H9 (cell line): ENCODE measurements around the gene PREX1. TPM values are rescaled to one million over a fixed set of nuclear protein-coding genes. Genes with fewer than 3 reads are reported as not detected.

Source experiments
- DNase-seq: peaks from one replicate; pipeline ENCODE4 v3.0.0-alpha.2; 2017
- H2AFZ ChIP-seq: one replicate; pipeline ENCODE4 v1.6.1; 2013; ENCODE audit warnings: mild to moderate bottlenecking, low read length, control low read depth, moderate library complexity
- H2AK5ac ChIP-seq: 2 replicates; pipeline ENCODE4 v1.6.1; 2013; ENCODE audit warnings: low read length, control low read depth, mixed read lengths; ENCODE audit not compliant: insufficient read length
- H2BK120ac ChIP-seq: one replicate; pipeline ENCODE4 v1.6.1; 2013; ENCODE audit warnings: low read depth, mild to moderate bottlenecking, low read length, control low read depth, inconsistent platforms; ENCODE audit not compliant: poor library complexity, severe bottlenecking
- H2BK12ac ChIP-seq: 2 replicates; pipeline ENCODE4 v1.6.1; 2013; ENCODE audit warnings: low read length, control low read depth, mixed read lengths, low read depth; ENCODE audit not compliant: insufficient read length
- H2BK15ac ChIP-seq: 2 replicates; pipeline ENCODE4 v1.6.1; 2013; ENCODE audit warnings: low read depth, low read length, control low read depth
- H2BK20ac ChIP-seq: one replicate; pipeline ENCODE4 v1.6.1; 2013; ENCODE audit warnings: low read depth, mild to moderate bottlenecking, low read length, control low read depth, inconsistent platforms; ENCODE audit not compliant: poor library complexity, severe bottlenecking
- H2BK5ac ChIP-seq: 2 replicates; pipeline ENCODE4 v1.6.1; 2013; ENCODE audit warnings: low read length, control low read depth, mixed read lengths; ENCODE audit not compliant: insufficient read length
- H3K14ac ChIP-seq: 2 replicates; pipeline ENCODE4 v1.6.1; 2013; ENCODE audit warnings: low read length, control low read depth; ENCODE audit not compliant: insufficient read depth
- H3K18ac ChIP-seq: 2 replicates; pipeline ENCODE4 v1.6.1; 2013; ENCODE audit warnings: low read depth, mild to moderate bottlenecking, mixed read lengths, low read length, control low read depth; ENCODE audit not compliant: insufficient read length
- H3K23ac ChIP-seq: 2 replicates; pipeline ENCODE4 v1.6.1; 2013; ENCODE audit warnings: low read length, control low read depth, mixed read lengths, low read depth; ENCODE audit not compliant: insufficient read length
- H3K23me2 ChIP-seq: 2 replicates; pipeline ENCODE4 v1.6.1; 2013; ENCODE audit warnings: low read depth, mild to moderate bottlenecking, mixed read lengths, low read length, control low read depth; ENCODE audit not compliant: insufficient read length, poor library complexity, severe bottlenecking
- H3K27ac ChIP-seq: 2 replicates; pipeline ENCODE4 v1.5.1; 2013; ENCODE audit warnings: low read length, control low read depth, mixed read lengths, low read depth; ENCODE audit not compliant: insufficient read length
- H3K27me3 ChIP-seq: 2 replicates; pipeline ENCODE4 v1.6.1; 2013; ENCODE audit warnings: low read length, control low read depth, inconsistent platforms; ENCODE audit not compliant: insufficient read depth
- H3K4ac ChIP-seq: 2 replicates; pipeline ENCODE4 v1.6.1; 2013; ENCODE audit warnings: low read depth, mild to moderate bottlenecking, control low read depth, inconsistent platforms, low read length, moderate library complexity
- H3K4me1 ChIP-seq: 2 replicates; pipeline ENCODE4 v1.6.1; 2013; ENCODE audit warnings: low read length, control low read depth, inconsistent platforms; ENCODE audit not compliant: insufficient read depth
- H3K4me2 ChIP-seq: 2 replicates; pipeline ENCODE4 v1.6.1; 2013; ENCODE audit warnings: low read length, control low read depth, mixed read lengths; ENCODE audit not compliant: insufficient read length, insufficient read depth
- H3K56ac ChIP-seq: 2 replicates; pipeline ENCODE4 v1.6.1; 2013; ENCODE audit warnings: low read depth, mild to moderate bottlenecking, mixed read lengths, low read length, control low read depth; ENCODE audit not compliant: insufficient read length
- H3K79me1 ChIP-seq: 2 replicates; pipeline ENCODE4 v1.6.1; 2013; ENCODE audit warnings: low read depth, mild to moderate bottlenecking, moderate library complexity, low read length, control low read depth, inconsistent platforms; ENCODE audit not compliant: insufficient read depth, poor library complexity, severe bottlenecking
- H3K79me2 ChIP-seq: 2 replicates; pipeline ENCODE4 v1.6.1; 2013; ENCODE audit warnings: low read length, control low read depth, inconsistent platforms; ENCODE audit not compliant: insufficient read depth
- H3K9ac ChIP-seq: 2 replicates; pipeline ENCODE4 v1.6.1; 2013; ENCODE audit warnings: low read length, control low read depth, mixed read lengths; ENCODE audit not compliant: insufficient read length; ENCODE audit errors: extremely low read depth
- H3K9me3 ChIP-seq: one replicate; pipeline ENCODE4 v1.6.1; 2013; ENCODE audit warnings: low read depth, low read length, inconsistent platforms; ENCODE audit not compliant: control insufficient read depth
- H3T11ph ChIP-seq: one replicate; pipeline ENCODE4 v1.6.1; 2013; ENCODE audit warnings: mild to moderate bottlenecking, low read length, control low read depth, inconsistent platforms
- H4K20me1 ChIP-seq: one replicate; pipeline ENCODE4 v1.6.1; 2013; ENCODE audit not compliant: control insufficient read depth, insufficient read length, insufficient read depth
- H4K5ac ChIP-seq: 2 replicates; pipeline ENCODE4 v1.6.1; 2013; ENCODE audit warnings: low read depth, mild to moderate bottlenecking, mixed read lengths, low read length, control low read depth; ENCODE audit not compliant: insufficient read length
- H4K8ac ChIP-seq: replicated peaks from 2 replicates; pipeline ENCODE4 v1.6.1; 2013; ENCODE audit warnings: low read length, control low read depth, mixed read lengths, low read depth; ENCODE audit not compliant: insufficient read length
- H4K91ac ChIP-seq: 2 replicates; pipeline ENCODE4 v1.6.1; 2013; ENCODE audit warnings: low read depth, mild to moderate bottlenecking, moderate library complexity, mixed read lengths, low read length, control low read depth; ENCODE audit not compliant: insufficient read length
- H3K27ac Mint-ChIP-seq, 3 experiments: 2 replicates in 2 of 3; 3 replicates in 1 of 3; pipeline ENCODE4 v1.8.0; 2020 to 2021; ENCODE audit warnings: mixed read lengths in 3 of 3, mild to moderate bottlenecking in 1 of 3, moderate library complexity in 1 of 3
- H3K27me3 Mint-ChIP-seq: 2 replicates; pipeline ENCODE4 v1.8.0; 2021; ENCODE audit warnings: low read depth, mild to moderate bottlenecking, moderate library complexity, mixed read lengths
- H3K36me3 Mint-ChIP-seq, 3 experiments: 2 replicates in 2 of 3; 3 replicates in 1 of 3; pipeline ENCODE4 v1.8.0; 2020 to 2021; ENCODE audit warnings: low read depth in 3 of 3, mixed read lengths in 3 of 3; ENCODE audit not compliant: insufficient read depth in 1 of 3
- H3K4me1 Mint-ChIP-seq, 2 experiments: 2 replicates each; pipeline ENCODE4 v1.8.0; 2020; ENCODE audit warnings: mixed read lengths in 2 of 2
- H3K4me3 Mint-ChIP-seq, 2 experiments: 2 replicates in 1 of 2; 3 replicates in 1 of 2; pipeline ENCODE4 v1.8.0; 2020 to 2021; ENCODE audit warnings: mild to moderate bottlenecking in 2 of 2, mixed read lengths in 2 of 2, moderate library complexity in 1 of 2
- H3K9me3 Mint-ChIP-seq, 2 experiments: 2 replicates in 1 of 2; 3 replicates in 1 of 2; pipeline ENCODE4 v1.8.0; 2020; ENCODE audit warnings: mild to moderate bottlenecking in 2 of 2, mixed read lengths in 2 of 2, moderate library complexity in 1 of 2
- WGBS: extraction: QIAGEN DNeasy Blood & Tissue Kit; methylation state at CpG from one replicate; pipeline ENCODE4 v1.1.7; 2013; ENCODE audit warnings: missing lambda C conversion rate, low lambda C conversion rate, mixed read lengths; ENCODE audit not compliant: insufficient read length; ENCODE audit errors: extremely low coverage; 5-methylcytosine and 5-hydroxymethylcytosine counted together
- total RNA-seq: library from RNA; stranded (reverse); gene quantifications from 2 replicates; pipeline ENCODE4 v1.2.1, GENCODE V29; 2021
- TF ChIP-seq, protein P1 (sequence below): fragments of 200-600 bp; sonication (generic); conservative IDR thresholded peaks from 3 replicates; pipeline ENCODE4 v1.8.0; 2021; ENCODE audit warnings: antibody characterized with exemption, mild to moderate bottlenecking

Gene PREX1
- total RNA-seq, 1 experiment from 2014 or later, result 6.6 TPM

GRCh38 chr20:48729538-48729937, 98.3 kb downstream of the PREX1 start:
- no peak overlapping the region for H2BK12ac ChIP-seq
- no peak overlapping the region for H3K4me3 Mint-ChIP-seq

More at GRCh38 chr20:48729538-48729937, 98.3 kb downstream of the PREX1 start:
- H2BK15ac ChIP-seq, result no peak overlapping the region
- no peak overlapping the region for H2BK5ac ChIP-seq
- no peak overlapping the region for H2AFZ ChIP-seq
- DNase-seq, result no peak
- no peaks in the 10 kb centered on the region for H3K27me3 ChIP-seq
- H3K4me2 ChIP-seq, result no peak overlapping the region
- H3K27me3 Mint-ChIP-seq, result no peaks in the 10 kb centered on the region; the same call in 1 of the 2 replicates
- H3K18ac ChIP-seq, result no peak overlapping the region
- peaks cover 0 to 8% (median 0%) of the 10 kb centered on the region in 3 experiments; a peak in 2 of 7 replicates for H3K36me3 Mint-ChIP-seq
- no peak overlapping the region for H3K23ac ChIP-seq
- H3K27ac Mint-ChIP-seq, result peak overlapping the region in 1 of 3 experiments; percentile 75; a peak in 2 of 7 replicates
- no peak overlapping the region for H3K27ac ChIP-seq
- H3K4me1 Mint-ChIP-seq, result peaks cover 10 to 18% of the 10 kb centered on the region in 2 experiments
- H2BK20ac ChIP-seq, result no peak overlapping the region
- no peak overlapping the region for H3T11ph ChIP-seq
- no peak overlapping the region for H4K8ac ChIP-seq
- TF ChIP-seq, protein P1, sequence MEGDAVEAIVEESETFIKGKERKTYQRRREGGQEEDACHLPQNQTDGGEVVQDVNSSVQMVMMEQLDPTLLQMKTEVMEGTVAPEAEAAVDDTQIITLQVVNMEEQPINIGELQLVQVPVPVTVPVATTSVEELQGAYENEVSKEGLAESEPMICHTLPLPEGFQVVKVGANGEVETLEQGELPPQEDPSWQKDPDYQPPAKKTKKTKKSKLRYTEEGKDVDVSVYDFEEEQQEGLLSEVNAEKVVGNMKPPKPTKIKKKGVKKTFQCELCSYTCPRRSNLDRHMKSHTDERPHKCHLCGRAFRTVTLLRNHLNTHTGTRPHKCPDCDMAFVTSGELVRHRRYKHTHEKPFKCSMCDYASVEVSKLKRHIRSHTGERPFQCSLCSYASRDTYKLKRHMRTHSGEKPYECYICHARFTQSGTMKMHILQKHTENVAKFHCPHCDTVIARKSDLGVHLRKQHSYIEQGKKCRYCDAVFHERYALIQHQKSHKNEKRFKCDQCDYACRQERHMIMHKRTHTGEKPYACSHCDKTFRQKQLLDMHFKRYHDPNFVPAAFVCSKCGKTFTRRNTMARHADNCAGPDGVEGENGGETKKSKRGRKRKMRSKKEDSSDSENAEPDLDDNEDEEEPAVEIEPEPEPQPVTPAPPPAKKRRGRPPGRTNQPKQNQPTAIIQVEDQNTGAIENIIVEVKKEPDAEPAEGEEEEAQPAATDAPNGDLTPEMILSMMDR, result no peak
- no peak overlapping the region for H3K56ac ChIP-seq
- H3K4me1 ChIP-seq, result no peaks in the 10 kb centered on the region
- no peak overlapping the region for H4K5ac ChIP-seq
- no peaks in the 10 kb centered on the region for H3K9me3 Mint-ChIP-seq
- no peaks in the 10 kb centered on the region for H3K23me2 ChIP-seq
- no peak overlapping the region for H2BK120ac ChIP-seq
- H3K14ac ChIP-seq, result no peak overlapping the region
- no peak overlapping the region for H3K9ac ChIP-seq
- no peak overlapping the region for H3K4ac ChIP-seq
- no peaks in the 10 kb centered on the region for H3K79me1 ChIP-seq
- no CpG with 5 or more reads among the region's 6 CpGs for WGBS
- H3K79me2 ChIP-seq, result no peaks in the 10 kb centered on the region
- H4K91ac ChIP-seq, result no peak overlapping the region
- no peak overlapping the region for H2AK5ac ChIP-seq
- no peaks in the 10 kb centered on the region for H3K9me3 ChIP-seq
- no peaks in the 10 kb centered on the region for H4K20me1 ChIP-seq
